HG02610 (cell line): ENCODE data around the gene HEPHL1.
"Not testable (repeated sequence)": the region's sequence is repeated elsewhere in the genome, so short reads cannot be mapped to it uniquely, and the experiment has no call there.

Experiments used
- ATAC-seq: cut with Tn5 transposase; IDR thresholded peaks from one replicate; pipeline ENCODE4 v1.9.1; 2021; ENCODE audit warnings: mild to moderate bottlenecking, moderate library complexity; ENCODE audit not compliant: unreplicated experiment

The HEPHL1 gene

GRCh38 chr11:94145916-94146315 is 124.8 kb downstream of the HEPHL1 start:
- ATAC-seq = no peak

- ATAC-seq = peak; percentile 30
These were observed 126.3 kb downstream of the HEPHL1 start for GRCh38 chr11:94147433-94147845.

DNA sequence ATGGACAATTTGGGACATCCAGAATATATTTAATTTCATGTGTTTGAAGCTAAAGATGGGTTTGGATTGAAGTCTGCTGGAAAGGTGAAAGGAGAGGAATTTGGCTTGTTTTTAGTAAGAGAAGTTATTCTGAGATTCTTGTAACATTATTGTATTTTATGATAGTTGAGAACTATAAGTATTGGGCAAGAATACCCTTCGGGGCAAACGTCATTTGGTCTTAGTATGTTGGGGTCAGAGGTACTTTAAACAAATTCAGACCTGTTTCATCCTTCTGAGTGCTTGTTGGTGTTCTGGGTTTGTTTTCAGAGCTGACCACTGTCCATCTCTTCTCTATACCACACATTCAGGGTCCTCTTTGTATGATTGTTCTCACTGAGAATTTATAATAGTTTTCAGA is 127.0 kb downstream of the HEPHL1 start:
- no peak for ATAC-seq

GRCh38 chr11:94149431-94150017 is 128.4 kb downstream of the HEPHL1 start:
- ATAC-seq = no peak

- no peak for ATAC-seq
These were observed 128.9 kb downstream of the HEPHL1 start for GRCh38 chr11:94150056-94150455.

- ATAC-seq = no peak
These were observed 129.8 kb downstream of the HEPHL1 start for GRCh38 chr11:94150704-94151685.

- peak; percentile 81 for ATAC-seq
These were observed 130.9 kb downstream of the HEPHL1 start for GRCh38 chr11:94151903-94152677.

GRCh38 chr11:94152678-94153065 is 131.5 kb downstream of the HEPHL1 start:
- ATAC-seq = no peak

DNA sequence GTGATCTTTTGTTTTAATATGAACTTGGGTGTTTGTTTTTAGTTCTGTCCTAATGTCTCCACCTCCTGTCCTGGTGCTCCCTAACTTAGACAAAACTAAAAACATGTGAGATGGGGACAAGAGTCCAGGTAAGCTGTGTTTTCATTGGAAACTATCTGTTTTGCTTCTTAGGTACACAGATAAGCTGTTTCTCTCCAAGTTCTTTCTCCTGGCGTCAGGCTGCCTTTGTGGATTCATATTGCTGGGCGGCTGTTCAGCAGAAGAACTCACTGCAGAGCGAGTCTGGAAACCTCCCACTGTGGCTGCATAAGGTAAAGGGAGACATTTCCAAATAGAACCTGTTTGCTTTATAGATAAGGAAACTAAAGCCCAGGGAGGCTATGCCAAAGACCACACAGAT is 132.2 kb downstream of the HEPHL1 start:
- ATAC-seq = no peak

DNA sequence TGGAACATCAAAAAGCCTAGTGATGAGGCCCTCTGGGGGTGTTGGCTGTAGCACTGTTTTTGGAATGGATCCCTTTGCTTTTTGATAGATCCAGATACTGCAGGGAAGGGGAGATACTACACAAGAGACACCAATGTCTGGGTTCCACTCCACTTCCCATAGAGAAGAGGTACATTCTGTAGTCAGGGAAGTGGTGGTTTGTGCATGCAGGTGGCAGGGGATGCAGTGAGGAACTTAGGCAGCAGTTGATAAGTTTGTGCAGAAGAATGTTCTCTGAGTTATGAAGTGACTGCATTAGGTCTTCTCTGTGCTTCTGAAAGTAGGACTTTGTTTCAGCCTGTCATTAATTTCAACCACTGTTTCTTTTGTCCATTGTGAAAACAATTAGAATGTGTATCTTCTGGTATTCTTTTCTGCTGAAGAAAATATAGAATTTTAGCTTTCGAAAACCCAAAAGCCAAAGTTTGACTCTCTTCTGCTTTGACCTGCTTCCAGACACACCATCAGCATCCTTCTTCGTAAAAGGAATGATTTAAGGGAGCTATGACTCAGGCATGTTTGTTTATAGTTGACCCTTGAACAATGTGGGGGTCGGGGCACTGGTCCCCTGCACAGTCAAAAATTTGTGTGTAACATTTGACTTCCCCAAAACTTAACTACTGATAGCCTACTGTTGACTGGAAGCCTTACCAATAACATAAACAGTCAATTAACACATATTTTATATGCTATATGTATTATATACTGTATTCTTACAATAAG is 133.1 kb downstream of the HEPHL1 start:
- ATAC-seq = no peak

DNA sequence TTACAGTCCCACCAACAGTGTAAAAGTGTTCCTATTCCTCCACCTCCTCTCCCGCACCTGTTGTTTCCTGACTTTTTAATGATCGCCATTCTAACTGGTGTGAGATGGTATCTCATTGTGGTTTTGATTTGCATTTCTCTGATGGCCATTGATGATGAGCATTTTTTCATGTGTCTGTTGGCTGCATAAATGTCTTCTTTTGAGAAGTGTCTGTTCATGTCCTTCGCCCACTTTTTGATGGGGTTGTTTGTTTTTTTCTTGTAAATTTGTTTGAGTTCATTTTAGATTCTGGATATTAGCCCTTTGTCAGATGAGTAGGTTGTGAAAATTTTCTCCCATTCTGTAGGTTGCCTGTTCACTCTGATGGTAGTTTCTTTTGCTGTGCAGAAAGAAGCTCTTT is 136.2 kb downstream of the HEPHL1 start:
- not testable (repeated sequence) for ATAC-seq
